Mesendoderm (in vitro differentiated cells): ENCODE results near the gene CRYGC.

Experiments used
- DNase-seq: peaks from one replicate; pipeline ENCODE4 v3.0.0; 2013
- H2AK5ac ChIP-seq: 2 replicates; pipeline ENCODE4 v1.6.1; 2013; ENCODE audit warnings: low read length, inconsistent platforms
- H2BK120ac ChIP-seq: 2 replicates; pipeline ENCODE4 v1.6.1; 2013; ENCODE audit warnings: low read depth, mild to moderate bottlenecking, low read length, moderate library complexity, mixed read lengths
- H2BK15ac ChIP-seq: replicated peaks from 2 replicates; pipeline ENCODE4 v1.6.1; 2013; ENCODE audit warnings: low read depth, mild to moderate bottlenecking, moderate library complexity
- H2BK5ac ChIP-seq: 2 replicates; pipeline ENCODE4 v1.6.1; 2013; ENCODE audit warnings: low read length, inconsistent platforms
- H3K18ac ChIP-seq: 2 replicates; pipeline ENCODE4 v1.6.1; 2013; ENCODE audit warnings: mild to moderate bottlenecking, low read length, mixed read lengths
- H3K23ac ChIP-seq: one replicate; pipeline ENCODE4 v1.6.1; 2013; ENCODE audit warnings: low read length
- H3K27ac ChIP-seq: 2 replicates; pipeline ENCODE4 v1.5.1; 2013; ENCODE audit warnings: low read depth, mild to moderate bottlenecking, inconsistent platforms, low read length, moderate library complexity
- H3K27me3 ChIP-seq: 2 replicates; pipeline ENCODE4 v1.6.1; 2013; ENCODE audit warnings: low read length, control low read depth, mild to moderate bottlenecking, inconsistent platforms; ENCODE audit not compliant: insufficient read depth, poor library complexity
- H3K36me3 ChIP-seq: 2 replicates; pipeline ENCODE4 v1.6.1; 2013; ENCODE audit warnings: low read length, inconsistent platforms; ENCODE audit not compliant: control insufficient read depth, insufficient read depth
- H3K4ac ChIP-seq: one replicate; pipeline ENCODE4 v1.6.1; 2013; ENCODE audit warnings: low read depth, mild to moderate bottlenecking, low read length, moderate library complexity
- H3K4me1 ChIP-seq: 2 replicates; pipeline ENCODE4 v1.6.1; 2013; ENCODE audit warnings: low read depth, low read length, inconsistent platforms; ENCODE audit not compliant: control insufficient read depth
- H3K4me2 ChIP-seq: 2 replicates; pipeline ENCODE4 v1.6.1; 2013; ENCODE audit warnings: low read length
- H3K4me3 ChIP-seq: 2 replicates; pipeline ENCODE4 v1.5.1; 2013; ENCODE audit warnings: mild to moderate bottlenecking, low read length
- H3K56ac ChIP-seq: one replicate; pipeline ENCODE4 v1.6.1; 2013; ENCODE audit warnings: low read length
- H3K79me1 ChIP-seq: 2 replicates; pipeline ENCODE4 v1.6.1; 2013; ENCODE audit warnings: low read length, inconsistent platforms
- H3K79me2 ChIP-seq: 2 replicates; pipeline ENCODE4 v1.6.1; 2013; ENCODE audit warnings: mild to moderate bottlenecking, low read length; ENCODE audit not compliant: control insufficient read depth, insufficient read depth
- H3K9ac ChIP-seq: 2 replicates; pipeline ENCODE4 v1.6.1; 2013; ENCODE audit warnings: low read length, inconsistent platforms
- H4K5ac ChIP-seq: one replicate; pipeline ENCODE4 v1.6.1; 2013; ENCODE audit warnings: low read length
- H4K8ac ChIP-seq: one replicate; pipeline ENCODE4 v1.6.1; 2013; ENCODE audit warnings: low read depth, mild to moderate bottlenecking, control low read depth, low read length, moderate library complexity
- WGBS: extraction: QIAGEN DNeasy Blood & Tissue Kit; methylation state at CpG from one replicate; pipeline ENCODE4 v1.1.7; 2013; ENCODE audit warnings: low lambda C conversion rate, missing lambda C conversion rate; ENCODE audit not compliant: insufficient coverage; ENCODE audit errors: extremely low coverage; 5-methylcytosine and 5-hydroxymethylcytosine counted together

The CRYGC gene

GRCh38 chr2:208172125-208172524 lies 42.5 kb upstream of the CRYGC start:
- Histone ChIP-seq H3K18ac (no peak overlapping the region), H2BK120ac (no peak overlapping the region), H3K79me2 (no peaks in the 10 kb centered on the region), H3K79me1 (no peaks in the 10 kb centered on the region), H3K4me1 (no peaks in the 10 kb centered on the region), H3K56ac (peak overlapping the region; percentile 42), H3K9ac (no peak overlapping the region), H3K27me3 (no peaks in the 10 kb centered on the region), H4K8ac (no peak overlapping the region), H2AK5ac (no peak overlapping the region), H3K23ac (no peak overlapping the region), H3K36me3 (no peaks in the 10 kb centered on the region), H4K5ac (no peak overlapping the region), H3K4ac (no peak overlapping the region), H3K27ac (no peak overlapping the region), H3K4me2 (no peak overlapping the region), H3K4me3 (no peak overlapping the region), H2BK5ac (no peak overlapping the region), H2BK15ac (no peak overlapping the region)
- DNase-seq, result no peak
- WGBS, result no CpG with 5 or more reads among the region's 4 CpGs

- H2BK120ac ChIP-seq, result no peak overlapping the region
- H3K4ac ChIP-seq, result no peak overlapping the region
- H3K56ac ChIP-seq, result no peak overlapping the region
- H4K5ac ChIP-seq, result no peak overlapping the region
- H2AK5ac ChIP-seq, result no peak overlapping the region
- H4K8ac ChIP-seq, result no peak overlapping the region
- no peak overlapping the region for H3K4me2 ChIP-seq
- no peak for DNase-seq
- no peak overlapping the region for H3K18ac ChIP-seq
- H2BK5ac ChIP-seq, result no peak overlapping the region
- no peak overlapping the region for H3K9ac ChIP-seq
- no peak overlapping the region for H3K27ac ChIP-seq
- no peaks in the 10 kb centered on the region for H3K79me1 ChIP-seq
- no CpG with 5 or more reads among the region's 2 CpGs for WGBS
- no peaks in the 10 kb centered on the region for H3K79me2 ChIP-seq
- H3K4me3 ChIP-seq, result no peak overlapping the region
- H3K23ac ChIP-seq, result no peak overlapping the region
- no peaks in the 10 kb centered on the region for H3K4me1 ChIP-seq
- H3K27me3 ChIP-seq, result no peaks in the 10 kb centered on the region
- H3K36me3 ChIP-seq, result no peaks in the 10 kb centered on the region
- no peak overlapping the region for H2BK15ac ChIP-seq
These were observed 35.5 kb upstream of the CRYGC start for GRCh38 chr2:208164951-208165755.

- Histone ChIP-seq H4K5ac (no peak within 1 kb of the TSS), H3K79me2 (no peaks in the 10 kb centered on the region)
These were observed 33.9 kb upstream of the CRYGC start, which contains the start of gene CRYGA for GRCh38 chr2:208163489-208163888. Gene CRYGA, minus strand, starts transcription at chr2:208163589. Its CDS starts 33 bp downstream, at chr2:208163556.

GRCh38 chr2:208156439-208156838 lies 26.8 kb upstream of the CRYGC start:
- H3K27ac ChIP-seq, result no peak overlapping the region
- H3K79me2 ChIP-seq, result no peaks in the 10 kb centered on the region
- no peak overlapping the region for H3K4ac ChIP-seq
- H3K4me2 ChIP-seq, result no peak overlapping the region
- no peak overlapping the region for H2AK5ac ChIP-seq
- no peak overlapping the region for H3K23ac ChIP-seq
- no peaks in the 10 kb centered on the region for H3K36me3 ChIP-seq
- H3K27me3 ChIP-seq, result no peaks in the 10 kb centered on the region
- no peak overlapping the region for H4K5ac ChIP-seq
- H3K56ac ChIP-seq, result no peak overlapping the region
- no peak overlapping the region for H3K9ac ChIP-seq
- H4K8ac ChIP-seq, result no peak overlapping the region
- H2BK15ac ChIP-seq, result no peak overlapping the region
- H3K4me1 ChIP-seq, result no peaks in the 10 kb centered on the region
- H2BK120ac ChIP-seq, result no peak overlapping the region
- no peaks in the 10 kb centered on the region for H3K79me1 ChIP-seq
- no peak overlapping the region for H2BK5ac ChIP-seq
- no peak for DNase-seq
- no peak overlapping the region for H3K18ac ChIP-seq
- no CpG with 5 or more reads among the region's 2 CpGs for WGBS
- H3K4me3 ChIP-seq, result no peak overlapping the region

More at GRCh38 chr2:208163489-208163888, 33.9 kb upstream of the CRYGC start, which contains the start of gene CRYGA:
- Histone ChIP-seq H2BK120ac (no peak within 1 kb of the TSS), H3K4me3 (no peak within 1 kb of the TSS), H3K56ac (no peak within 1 kb of the TSS), H2BK5ac (no peak within 1 kb of the TSS), H2BK15ac (no peak within 1 kb of the TSS), H3K27me3 (no peaks in the 10 kb centered on the region), H3K9ac (no peak within 1 kb of the TSS), H3K79me1 (no peaks in the 10 kb centered on the region), H4K8ac (no peak within 1 kb of the TSS), H2AK5ac (no peak within 1 kb of the TSS), H3K27ac (no peak within 1 kb of the TSS), H3K23ac (no peak within 1 kb of the TSS), H3K36me3 (no peaks in the 10 kb centered on the region), H3K4me2 (no peak within 1 kb of the TSS), H3K4me1 (no peaks in the 10 kb centered on the region), H3K18ac (no peak within 1 kb of the TSS), H3K4ac (no peak within 1 kb of the TSS)
- DNase-seq, result no peak
- no CpG with 5 or more reads among the region's 2 CpGs for WGBS

- Histone ChIP-seq H3K4me3 (no peak overlapping the region), H3K56ac (no peak overlapping the region), H3K36me3 (no peaks in the 10 kb centered on the region), H2BK5ac (no peak overlapping the region), H3K27me3 (no peaks in the 10 kb centered on the region), H2BK15ac (no peak overlapping the region), H4K8ac (no peak overlapping the region), H3K4me1 (no peaks in the 10 kb centered on the region), H3K79me2 (no peaks in the 10 kb centered on the region), H3K18ac (no peak overlapping the region), H3K4ac (no peak overlapping the region), H2BK120ac (no peak overlapping the region), H3K27ac (no peak overlapping the region), H3K9ac (no peak overlapping the region), H3K79me1 (no peaks in the 10 kb centered on the region), H4K5ac (no peak overlapping the region), H2AK5ac (no peak overlapping the region), H3K4me2 (no peak overlapping the region), H3K23ac (no peak overlapping the region)
- DNase-seq, result no peak
These were observed 23.5 kb upstream of the CRYGC start for GRCh38 chr2:208153156-208153555.

- Histone ChIP-seq H3K18ac (no peak overlapping the region), H3K27me3 (no peaks in the 10 kb centered on the region), H3K9ac (no peak overlapping the region), H3K36me3 (no peaks in the 10 kb centered on the region), H3K4me3 (no peak overlapping the region), H3K4me2 (no peak overlapping the region), H4K5ac (no peak overlapping the region), H2BK15ac (no peak overlapping the region), H2AK5ac (no peak overlapping the region), H3K56ac (no peak overlapping the region), H3K27ac (no peak overlapping the region), H3K79me2 (no peaks in the 10 kb centered on the region), H4K8ac (no peak overlapping the region), H3K23ac (no peak overlapping the region), H2BK5ac (no peak overlapping the region), H3K4me1 (peaks cover 2% of the 10 kb centered on the region), H2BK120ac (no peak overlapping the region), H3K79me1 (no peaks in the 10 kb centered on the region), H3K4ac (no peak overlapping the region)
- no CpG with 5 or more reads among the region's 1 CpG for WGBS
- no peak for DNase-seq
These were observed 21.3 kb upstream of the CRYGC start for GRCh38 chr2:208150956-208151355.
